ENCODE data around the gene CCNF.

- no peak for TF ChIP-seq ESRRG (CRISPR knock-in tag; IDR thresholded peaks at IDR 0.05)
- TF ChIP-seq ARNTL (CRISPR knock-in tag; IDR thresholded peaks at IDR 0.05; ENCODE audit: borderline replicate concordance, low read depth), result no peak
- no peak for TF ChIP-seq CREB5 (CRISPR knock-in tag; IDR thresholded peaks at IDR 0.05; ENCODE audit: low read depth)
- TF ChIP-seq ZC3H10 (CRISPR knock-in tag; IDR thresholded peaks at IDR 0.05), result no peak
These were observed 33.0 kb downstream of the CCNF start for GRCh38 chr16:2462031-2462866.

All from SK-N-SH treated with all-trans-retinoic acid at 6 μM for 48 hours (cell line).